HG03378 (cell line): ENCODE results near the gene ALKBH5.

ENCODE experiments used
- ATAC-seq: cut with Tn5 transposase; IDR thresholded peaks from one replicate; pipeline ENCODE4 v1.9.1; 2021; ENCODE audit warnings: mild to moderate bottlenecking, moderate library complexity; ENCODE audit not compliant: unreplicated experiment

ALKBH5 gene

GRCh38 chr17:18183334-18184142 lies at the start of gene ALKBH5:
ALKBH5 (plus strand) TSS chr17:18183828; CDS start chr17:18184244, 416 bp downstream.
- ATAC-seq = peak; percentile 83

- ATAC-seq = no peak
These were observed 47.3 kb upstream of the ALKBH5 start for GRCh38 chr17:18136357-18136756.

GRCh38 chr17:18138065-18138749 lies 45.4 kb upstream of the ALKBH5 start:
- no peak for ATAC-seq

GRCh38 chr17:18139092-18139491 lies 44.5 kb upstream of the ALKBH5 start:
- ATAC-seq = no peak

GRCh38 chr17:18139498-18139897 lies 44.1 kb upstream of the ALKBH5 start:
- ATAC-seq = no peak

- ATAC-seq = no peak
These were observed 43.7 kb upstream of the ALKBH5 start for GRCh38 chr17:18139949-18140348.

- ATAC-seq = no peak
These were observed 43.0 kb upstream of the ALKBH5 start for GRCh38 chr17:18140648-18141047.

- ATAC-seq = no peak
These were observed 42.3 kb upstream of the ALKBH5 start for GRCh38 chr17:18141210-18141803.

- no peak for ATAC-seq
These were observed 41.2 kb upstream of the ALKBH5 start for GRCh38 chr17:18142417-18142816.

- ATAC-seq = no peak
These were observed 40.3 kb upstream of the ALKBH5 start for GRCh38 chr17:18143044-18143936.

- ATAC-seq = no peak
These were observed 39.4 kb upstream of the ALKBH5 start for GRCh38 chr17:18144261-18144660.

GRCh38 chr17:18144855-18145254 lies 38.8 kb upstream of the ALKBH5 start:
- no peak for ATAC-seq

- no peak for ATAC-seq
These were observed 37.8 kb upstream of the ALKBH5 start for GRCh38 chr17:18145811-18146210.

GRCh38 chr17:18146259-18146658 lies 37.4 kb upstream of the ALKBH5 start:
- no peak for ATAC-seq

- ATAC-seq = no peak
These were observed 36.6 kb upstream of the ALKBH5 start for GRCh38 chr17:18146980-18147379.

- no peak for ATAC-seq
These were observed 35.0 kb upstream of the ALKBH5 start for GRCh38 chr17:18148586-18148985.

- ATAC-seq = no peak
These were observed 32.3 kb upstream of the ALKBH5 start for GRCh38 chr17:18151290-18151689.

- ATAC-seq = no peak
These were observed 28.4 kb upstream of the ALKBH5 start for GRCh38 chr17:18155179-18155578.

- ATAC-seq = no peak
These were observed 27.3 kb upstream of the ALKBH5 start for GRCh38 chr17:18156171-18156975.

GRCh38 chr17:18156976-18157280 lies 26.7 kb upstream of the ALKBH5 start:
- ATAC-seq = no peak
